Activated CD8-positive, alpha-beta T cell treated with anti-CD3 and anti-CD28 coated beads for 36 hours (primary cell): ENCODE results near the gene HERC4. TPM values are rescaled to one million over a fixed set of nuclear protein-coding genes. Genes with fewer than 3 reads are reported as not detected.

ENCODE experiments used
- ATAC-seq: fragments of 200-7000 bp; cut with Tn5 transposase; one replicate; pipeline ENCODE4 v1.10.0; 2021; ENCODE audit warnings: mild to moderate bottlenecking, moderate library complexity
- CTCF ChIA-PET: fragments of 350-600 bp; sonication (Branson Sonifier 250); formaldehyde crosslinking; loops from one replicate; lab custom pipeline; 2021; ENCODE audit warnings: antibody characterized with exemption; lab: Charles Lee
- POLR2A ChIA-PET: fragments of 350-600 bp; sonication (Branson Sonifier 250); formaldehyde crosslinking; loops from one replicate; lab custom pipeline; 2021; ENCODE audit warnings: antibody characterized with exemption; lab: Charles Lee
- DNase-seq: peaks from one replicate; pipeline ENCODE4 v3.0.0-alpha.2; 2020
- H3K27ac Mint-ChIP-seq: one replicate; pipeline ENCODE4 v1.8.0; 2021; ENCODE audit warnings: mild to moderate bottlenecking, mixed read lengths
- H3K27me3 Mint-ChIP-seq: one replicate; pipeline ENCODE4 v1.8.0; 2021; ENCODE audit warnings: mixed read lengths
- H3K36me3 Mint-ChIP-seq: one replicate; pipeline ENCODE4 v1.8.0; 2021; ENCODE audit warnings: low read depth, mixed read lengths
- H3K4me1 Mint-ChIP-seq: one replicate; pipeline ENCODE4 v1.8.0; 2021; ENCODE audit warnings: low read depth, mixed read lengths
- H3K4me3 Mint-ChIP-seq: one replicate; pipeline ENCODE4 v1.8.0; 2021; ENCODE audit warnings: mild to moderate bottlenecking, moderate library complexity, mixed read lengths
- H3K9me3 Mint-ChIP-seq: one replicate; pipeline ENCODE4 v1.8.0; 2021; ENCODE audit warnings: mixed read lengths
- intact Hi-C: fragments of 100-400 bp; cut with micrococcal nuclease; formaldehyde crosslinking; loops from one replicate; pipeline ENCODE4 v1.10.0; 2022
- total RNA-seq, 2 experiments: library from RNA; stranded (reverse); gene quantifications; one replicate each; pipeline ENCODE4 v1.2.3, GENCODE V29; 2021
- TF ChIP-seq, protein P1 (sequence below): fragments of 200-600 bp; IDR thresholded peaks from one replicate; pipeline ENCODE4 v1.8.0; 2022; ENCODE audit warnings: antibody characterized with exemption, mild to moderate bottlenecking

Gene HERC4
- total RNA-seq, 2 experiments from 2014 or later: 59.3 to 59.6 TPM

DNA sequence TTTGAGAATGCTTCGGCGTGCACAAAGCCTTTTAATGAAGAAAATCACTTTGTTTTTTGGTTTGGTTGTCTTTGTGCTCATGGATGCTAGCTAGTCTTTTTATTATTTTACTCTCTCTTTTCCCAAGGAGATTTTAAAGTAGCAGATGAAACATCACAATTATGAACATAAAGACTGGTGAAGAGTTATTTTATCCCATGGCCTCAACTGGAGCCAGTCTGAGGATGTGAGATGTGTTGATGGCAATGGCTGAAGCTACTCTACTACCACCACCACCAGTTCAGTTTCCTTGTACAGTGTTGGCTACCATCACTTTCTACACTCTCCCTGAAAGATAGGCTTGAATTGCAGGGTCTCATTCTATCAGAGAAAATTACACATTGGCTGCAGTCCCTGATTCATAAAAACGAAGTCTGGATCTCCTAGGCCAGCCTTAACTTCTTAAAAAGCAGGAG is 494 bp upstream of the HERC4 start:
- Mint-ChIP-seq H3K27ac (peak overlapping the region; percentile 94), H3K9me3 (peaks cover 2% of the 10 kb centered on the region), H3K4me3 (peak overlapping the region; percentile 98), H3K36me3 (peaks cover 27% of the 10 kb centered on the region), H3K27me3 (no peaks in the 10 kb centered on the region), H3K4me1 (peaks cover 28% of the 10 kb centered on the region)
- CTCF ChIA-PET: no interaction called here
- ATAC-seq (no peak), DNase-seq (no peak)
- POLR2A ChIA-PET: interaction anchor here (0.8 to 1.0 kb wide), 2 partner anchors 27 to 256 kb away, joined by 3 to 4 read pairs; partner anchors contain the start of gene HNRNPH3
- TF ChIP-seq, protein P1, sequence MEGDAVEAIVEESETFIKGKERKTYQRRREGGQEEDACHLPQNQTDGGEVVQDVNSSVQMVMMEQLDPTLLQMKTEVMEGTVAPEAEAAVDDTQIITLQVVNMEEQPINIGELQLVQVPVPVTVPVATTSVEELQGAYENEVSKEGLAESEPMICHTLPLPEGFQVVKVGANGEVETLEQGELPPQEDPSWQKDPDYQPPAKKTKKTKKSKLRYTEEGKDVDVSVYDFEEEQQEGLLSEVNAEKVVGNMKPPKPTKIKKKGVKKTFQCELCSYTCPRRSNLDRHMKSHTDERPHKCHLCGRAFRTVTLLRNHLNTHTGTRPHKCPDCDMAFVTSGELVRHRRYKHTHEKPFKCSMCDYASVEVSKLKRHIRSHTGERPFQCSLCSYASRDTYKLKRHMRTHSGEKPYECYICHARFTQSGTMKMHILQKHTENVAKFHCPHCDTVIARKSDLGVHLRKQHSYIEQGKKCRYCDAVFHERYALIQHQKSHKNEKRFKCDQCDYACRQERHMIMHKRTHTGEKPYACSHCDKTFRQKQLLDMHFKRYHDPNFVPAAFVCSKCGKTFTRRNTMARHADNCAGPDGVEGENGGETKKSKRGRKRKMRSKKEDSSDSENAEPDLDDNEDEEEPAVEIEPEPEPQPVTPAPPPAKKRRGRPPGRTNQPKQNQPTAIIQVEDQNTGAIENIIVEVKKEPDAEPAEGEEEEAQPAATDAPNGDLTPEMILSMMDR: no peak
- intact Hi-C loops: no loop called here

DNA sequence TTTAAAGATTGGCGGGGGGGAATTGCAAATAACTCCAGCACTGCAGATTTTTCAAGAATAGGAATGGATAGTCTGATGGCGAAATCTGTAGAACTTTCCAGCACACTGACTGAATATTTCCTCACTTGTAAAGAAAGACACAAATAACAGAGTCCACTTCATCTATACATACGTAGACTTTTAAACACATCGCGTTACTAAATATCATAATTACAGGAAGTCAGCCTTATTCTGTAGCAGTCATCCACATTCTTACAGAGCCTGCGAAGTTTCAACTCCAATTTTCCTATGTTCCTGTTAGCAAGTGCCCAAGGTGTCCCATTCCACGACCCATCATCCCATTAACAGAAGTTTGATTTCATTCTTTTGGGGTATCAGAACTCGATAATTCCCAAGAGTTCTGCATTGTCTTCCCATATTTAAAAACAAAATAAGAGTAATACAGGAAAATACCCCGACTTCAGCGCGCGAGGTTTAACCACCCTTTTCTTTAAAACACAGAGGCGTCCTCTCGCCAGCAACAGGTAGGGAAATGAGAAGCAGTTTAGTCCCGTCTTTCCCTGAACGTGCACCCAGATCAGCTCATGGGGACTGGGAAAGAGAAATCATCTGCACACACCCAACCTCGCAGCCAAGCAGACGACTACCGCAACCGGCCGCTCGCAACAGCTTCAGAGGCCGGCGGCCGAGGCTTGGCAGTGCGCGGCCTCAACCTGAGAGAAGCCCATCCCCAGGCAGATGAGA is 880 bp downstream of the HERC4 start:
- ChIA-PET CTCF (no interaction called here), POLR2A (interaction anchor here (1.0 kb wide), 1 partner anchor 9 kb away, joined by 4 read pairs; no protein-coding TSS in a partner anchor)
- Mint-ChIP-seq H3K4me3 (peak overlapping the region; percentile 98), H3K9me3 (peaks cover 2% of the 10 kb centered on the region), H3K36me3 (peaks cover 29% of the 10 kb centered on the region), H3K27ac (peak overlapping the region; percentile 94), H3K4me1 (peaks cover 35% of the 10 kb centered on the region), H3K27me3 (no peaks in the 10 kb centered on the region)
- intact Hi-C loops: no loop called here
- ATAC-seq: no peak
- no peak for DNase-seq
- TF ChIP-seq, protein P1: no peak

DNA sequence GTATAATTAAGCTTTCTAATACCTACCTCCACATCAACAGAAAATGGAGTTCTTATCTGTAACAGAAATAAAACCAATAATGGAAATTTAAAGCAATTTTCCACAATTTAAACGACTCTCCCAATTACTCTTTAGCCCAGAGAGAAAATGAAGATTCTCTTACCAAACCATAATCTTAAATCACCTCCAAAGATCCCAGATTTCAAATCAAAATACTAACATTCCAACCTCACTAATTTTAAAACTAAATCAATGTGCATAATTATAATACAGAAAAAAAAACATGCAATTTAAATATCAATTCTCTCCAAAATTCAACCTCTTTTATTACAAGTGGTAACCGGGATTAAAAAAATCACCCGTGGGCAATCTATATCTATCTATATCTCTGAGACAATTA is 1.5 kb downstream of the HERC4 start:
- peaks cover 37% of the 10 kb centered on the region for H3K4me1 Mint-ChIP-seq
- ChIA-PET CTCF (no interaction called here), POLR2A (no interaction called here)
- TF ChIP-seq, protein P1: no peak
- H3K36me3 Mint-ChIP-seq: peaks cover 30% of the 10 kb centered on the region
- intact Hi-C loops: no loop called here
- H3K27ac Mint-ChIP-seq: peak overlapping the region; percentile 94
- peak overlapping the region; percentile 98 for H3K4me3 Mint-ChIP-seq
- no peak for ATAC-seq
- no peaks in the 10 kb centered on the region for H3K27me3 Mint-ChIP-seq
- no peak for DNase-seq
- peaks cover 2% of the 10 kb centered on the region for H3K9me3 Mint-ChIP-seq

DNA sequence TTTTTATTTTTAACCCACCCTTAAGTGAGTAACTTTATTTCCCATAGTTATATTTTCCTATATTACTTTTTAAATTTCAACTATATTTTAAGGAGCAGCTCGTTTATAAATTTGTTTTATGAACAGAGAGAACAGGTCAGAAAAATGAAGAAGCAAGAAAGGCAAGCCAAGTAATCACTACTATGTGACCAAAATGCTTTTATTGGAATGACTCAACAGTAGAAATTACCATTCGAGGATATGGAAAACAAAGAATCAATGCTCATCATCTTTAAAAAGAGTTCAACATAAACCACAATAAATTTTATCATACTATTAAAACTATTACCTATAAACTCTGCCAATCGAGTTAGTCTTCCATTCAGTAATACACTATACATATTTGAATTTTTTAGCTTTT is 7.6 kb downstream of the HERC4 start:
- DNase-seq (no peak), ATAC-seq (no peak)
- ChIA-PET POLR2A (no interaction called here), CTCF (interaction anchor here (1.1 to 1.2 kb wide), 2 partner anchors 20 to 88 kb away, joined by 3 read pairs; no protein-coding TSS in a partner anchor)
- H3K4me3 Mint-ChIP-seq: no peak overlapping the region
- peaks cover 38% of the 10 kb centered on the region for H3K4me1 Mint-ChIP-seq
- TF ChIP-seq, protein P1: no peak
- peaks cover 34% of the 10 kb centered on the region for H3K36me3 Mint-ChIP-seq
- H3K27ac Mint-ChIP-seq: no peak overlapping the region
- H3K27me3 Mint-ChIP-seq: no peaks in the 10 kb centered on the region
- no peaks in the 10 kb centered on the region for H3K9me3 Mint-ChIP-seq
- intact Hi-C loops: no loop called here

DNA sequence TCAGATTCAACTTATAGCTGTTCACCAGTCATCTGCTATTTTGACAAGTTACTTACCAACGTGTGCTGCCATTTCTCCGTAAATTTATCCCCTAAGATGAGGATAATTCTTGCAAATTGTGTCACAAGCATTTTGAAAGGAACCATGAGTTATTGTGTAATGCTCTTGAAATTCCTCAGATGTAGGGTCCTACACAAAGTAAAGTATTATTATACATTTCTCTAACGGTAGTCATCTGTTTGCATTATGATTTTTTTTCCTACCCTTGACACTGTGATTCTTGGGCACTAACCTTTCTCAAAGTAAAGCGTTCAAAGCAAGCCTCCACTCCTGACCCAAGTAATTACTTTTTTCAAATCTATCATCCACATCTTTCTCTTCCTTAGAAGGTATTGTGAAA is 8.1 kb downstream of the HERC4 start:
- Mint-ChIP-seq H3K4me3 (no peak overlapping the region), H3K9me3 (no peaks in the 10 kb centered on the region), H3K36me3 (peaks cover 31% of the 10 kb centered on the region), H3K27me3 (no peaks in the 10 kb centered on the region), H3K27ac (no peak overlapping the region), H3K4me1 (peaks cover 33% of the 10 kb centered on the region)
- CTCF ChIA-PET: interaction anchor here (1.1 to 1.2 kb wide), 2 partner anchors 20 to 89 kb away, joined by 3 read pairs; no protein-coding TSS in a partner anchor
- intact Hi-C loops: no loop called here
- POLR2A ChIA-PET: no interaction called here
- DNase-seq: no peak
- ATAC-seq: no peak
- TF ChIP-seq, protein P1: no peak
